H9 (cell line): ENCODE measurements around the gene EGFR. TPM values are rescaled to one million over a fixed set of nuclear protein-coding genes. Genes with fewer than 3 reads are reported as not detected.

ENCODE experiments used
- DNase-seq: peaks from one replicate; pipeline ENCODE4 v3.0.0-alpha.2; 2017
- H2AFZ ChIP-seq: one replicate; pipeline ENCODE4 v1.6.1; 2013; ENCODE audit warnings: mild to moderate bottlenecking, low read length, control low read depth, moderate library complexity
- H2AK5ac ChIP-seq: 2 replicates; pipeline ENCODE4 v1.6.1; 2013; ENCODE audit warnings: low read length, control low read depth, mixed read lengths; ENCODE audit not compliant: insufficient read length
- H2BK120ac ChIP-seq: one replicate; pipeline ENCODE4 v1.6.1; 2013; ENCODE audit warnings: low read depth, mild to moderate bottlenecking, low read length, control low read depth, inconsistent platforms; ENCODE audit not compliant: poor library complexity, severe bottlenecking
- H2BK12ac ChIP-seq: 2 replicates; pipeline ENCODE4 v1.6.1; 2013; ENCODE audit warnings: low read length, control low read depth, mixed read lengths, low read depth; ENCODE audit not compliant: insufficient read length
- H2BK15ac ChIP-seq: 2 replicates; pipeline ENCODE4 v1.6.1; 2013; ENCODE audit warnings: low read depth, low read length, control low read depth
- H2BK20ac ChIP-seq: one replicate; pipeline ENCODE4 v1.6.1; 2013; ENCODE audit warnings: low read depth, mild to moderate bottlenecking, low read length, control low read depth, inconsistent platforms; ENCODE audit not compliant: poor library complexity, severe bottlenecking
- H2BK5ac ChIP-seq: 2 replicates; pipeline ENCODE4 v1.6.1; 2013; ENCODE audit warnings: low read length, control low read depth, mixed read lengths; ENCODE audit not compliant: insufficient read length
- H3K14ac ChIP-seq: 2 replicates; pipeline ENCODE4 v1.6.1; 2013; ENCODE audit warnings: low read length, control low read depth; ENCODE audit not compliant: insufficient read depth
- H3K18ac ChIP-seq: 2 replicates; pipeline ENCODE4 v1.6.1; 2013; ENCODE audit warnings: low read depth, mild to moderate bottlenecking, mixed read lengths, low read length, control low read depth; ENCODE audit not compliant: insufficient read length
- H3K23ac ChIP-seq: 2 replicates; pipeline ENCODE4 v1.6.1; 2013; ENCODE audit warnings: low read length, control low read depth, mixed read lengths, low read depth; ENCODE audit not compliant: insufficient read length
- H3K23me2 ChIP-seq: 2 replicates; pipeline ENCODE4 v1.6.1; 2013; ENCODE audit warnings: low read depth, mild to moderate bottlenecking, mixed read lengths, low read length, control low read depth; ENCODE audit not compliant: insufficient read length, poor library complexity, severe bottlenecking
- H3K27ac ChIP-seq: 2 replicates; pipeline ENCODE4 v1.5.1; 2013; ENCODE audit warnings: low read length, control low read depth, mixed read lengths, low read depth; ENCODE audit not compliant: insufficient read length
- H3K27me3 ChIP-seq: 2 replicates; pipeline ENCODE4 v1.6.1; 2013; ENCODE audit warnings: low read length, control low read depth, inconsistent platforms; ENCODE audit not compliant: insufficient read depth
- H3K4ac ChIP-seq: 2 replicates; pipeline ENCODE4 v1.6.1; 2013; ENCODE audit warnings: low read depth, mild to moderate bottlenecking, control low read depth, inconsistent platforms, low read length, moderate library complexity
- H3K4me1 ChIP-seq: 2 replicates; pipeline ENCODE4 v1.6.1; 2013; ENCODE audit warnings: low read length, control low read depth, inconsistent platforms; ENCODE audit not compliant: insufficient read depth
- H3K4me2 ChIP-seq: 2 replicates; pipeline ENCODE4 v1.6.1; 2013; ENCODE audit warnings: low read length, control low read depth, mixed read lengths; ENCODE audit not compliant: insufficient read length, insufficient read depth
- H3K56ac ChIP-seq: 2 replicates; pipeline ENCODE4 v1.6.1; 2013; ENCODE audit warnings: low read depth, mild to moderate bottlenecking, mixed read lengths, low read length, control low read depth; ENCODE audit not compliant: insufficient read length
- H3K79me1 ChIP-seq: 2 replicates; pipeline ENCODE4 v1.6.1; 2013; ENCODE audit warnings: low read depth, mild to moderate bottlenecking, moderate library complexity, low read length, control low read depth, inconsistent platforms; ENCODE audit not compliant: insufficient read depth, poor library complexity, severe bottlenecking
- H3K79me2 ChIP-seq: 2 replicates; pipeline ENCODE4 v1.6.1; 2013; ENCODE audit warnings: low read length, control low read depth, inconsistent platforms; ENCODE audit not compliant: insufficient read depth
- H3K9ac ChIP-seq: 2 replicates; pipeline ENCODE4 v1.6.1; 2013; ENCODE audit warnings: low read length, control low read depth, mixed read lengths; ENCODE audit not compliant: insufficient read length; ENCODE audit errors: extremely low read depth
- H3K9me3 ChIP-seq: one replicate; pipeline ENCODE4 v1.6.1; 2013; ENCODE audit warnings: low read depth, low read length, inconsistent platforms; ENCODE audit not compliant: control insufficient read depth
- H3T11ph ChIP-seq: one replicate; pipeline ENCODE4 v1.6.1; 2013; ENCODE audit warnings: mild to moderate bottlenecking, low read length, control low read depth, inconsistent platforms
- H4K20me1 ChIP-seq: one replicate; pipeline ENCODE4 v1.6.1; 2013; ENCODE audit not compliant: control insufficient read depth, insufficient read length, insufficient read depth
- H4K5ac ChIP-seq: 2 replicates; pipeline ENCODE4 v1.6.1; 2013; ENCODE audit warnings: low read depth, mild to moderate bottlenecking, mixed read lengths, low read length, control low read depth; ENCODE audit not compliant: insufficient read length
- H4K8ac ChIP-seq: replicated peaks from 2 replicates; pipeline ENCODE4 v1.6.1; 2013; ENCODE audit warnings: low read length, control low read depth, mixed read lengths, low read depth; ENCODE audit not compliant: insufficient read length
- H4K91ac ChIP-seq: 2 replicates; pipeline ENCODE4 v1.6.1; 2013; ENCODE audit warnings: low read depth, mild to moderate bottlenecking, moderate library complexity, mixed read lengths, low read length, control low read depth; ENCODE audit not compliant: insufficient read length
- H3K27ac Mint-ChIP-seq, 3 experiments: 2 replicates in 2 of 3; 3 replicates in 1 of 3; pipeline ENCODE4 v1.8.0; 2020 to 2021; ENCODE audit warnings: mixed read lengths in 3 of 3, mild to moderate bottlenecking in 1 of 3, moderate library complexity in 1 of 3
- H3K27me3 Mint-ChIP-seq: 2 replicates; pipeline ENCODE4 v1.8.0; 2021; ENCODE audit warnings: low read depth, mild to moderate bottlenecking, moderate library complexity, mixed read lengths
- H3K36me3 Mint-ChIP-seq, 3 experiments: 2 replicates in 2 of 3; 3 replicates in 1 of 3; pipeline ENCODE4 v1.8.0; 2020 to 2021; ENCODE audit warnings: low read depth in 3 of 3, mixed read lengths in 3 of 3; ENCODE audit not compliant: insufficient read depth in 1 of 3
- H3K4me1 Mint-ChIP-seq, 2 experiments: 2 replicates each; pipeline ENCODE4 v1.8.0; 2020; ENCODE audit warnings: mixed read lengths in 2 of 2
- H3K4me3 Mint-ChIP-seq, 2 experiments: 2 replicates in 1 of 2; 3 replicates in 1 of 2; pipeline ENCODE4 v1.8.0; 2020 to 2021; ENCODE audit warnings: mild to moderate bottlenecking in 2 of 2, mixed read lengths in 2 of 2, moderate library complexity in 1 of 2
- H3K9me3 Mint-ChIP-seq, 2 experiments: 2 replicates in 1 of 2; 3 replicates in 1 of 2; pipeline ENCODE4 v1.8.0; 2020; ENCODE audit warnings: mild to moderate bottlenecking in 2 of 2, mixed read lengths in 2 of 2, moderate library complexity in 1 of 2
- WGBS: extraction: QIAGEN DNeasy Blood & Tissue Kit; methylation state at CpG from one replicate; pipeline ENCODE4 v1.1.7; 2013; ENCODE audit warnings: missing lambda C conversion rate, low lambda C conversion rate, mixed read lengths; ENCODE audit not compliant: insufficient read length; ENCODE audit errors: extremely low coverage; 5-methylcytosine and 5-hydroxymethylcytosine counted together
- total RNA-seq: library from RNA; stranded (reverse); gene quantifications from 2 replicates; pipeline ENCODE4 v1.2.1, GENCODE V29; 2021
- TF ChIP-seq, protein P1 (sequence below): fragments of 200-600 bp; sonication (generic); conservative IDR thresholded peaks from 3 replicates; pipeline ENCODE4 v1.8.0; 2021; ENCODE audit warnings: antibody characterized with exemption, mild to moderate bottlenecking

The EGFR gene
- total RNA-seq, 1 experiment from 2014 or later = 3.3 TPM

DNA sequence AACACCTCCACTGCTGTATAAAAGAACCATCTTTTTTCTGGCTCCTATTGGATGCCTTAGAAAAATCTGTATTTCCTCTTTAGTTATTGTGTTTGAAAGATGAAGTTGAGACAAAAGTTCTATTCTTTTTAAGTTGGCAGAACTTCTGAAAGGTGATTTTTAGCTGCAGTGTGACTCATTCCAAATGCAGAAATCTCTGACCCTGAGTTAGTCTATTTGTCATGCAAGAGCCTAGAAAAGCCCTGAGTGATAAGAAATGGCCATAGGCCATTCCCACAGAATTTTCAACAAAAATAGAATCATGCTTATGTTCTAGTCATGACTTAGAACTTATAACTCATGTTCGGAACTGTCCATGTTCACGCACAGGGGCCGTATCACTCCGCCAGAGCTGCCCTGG lies 89.1 kb downstream of the EGFR start:
- Histone ChIP-seq H4K8ac (no peak overlapping the region), H3K79me1 (no peaks in the 10 kb centered on the region), H2BK15ac (no peak overlapping the region), H2BK120ac (no peak overlapping the region), H3K4me2 (no peak overlapping the region), H3K9ac (no peak overlapping the region), H3K56ac (no peak overlapping the region), H2AFZ (no peak overlapping the region), H3K23ac (no peak overlapping the region), H3K79me2 (no peaks in the 10 kb centered on the region), H3K18ac (no peak overlapping the region), H4K20me1 (no peaks in the 10 kb centered on the region), H4K5ac (no peak overlapping the region), H3K23me2 (no peaks in the 10 kb centered on the region), H2BK5ac (no peak overlapping the region), H2AK5ac (no peak overlapping the region), H3T11ph (no peak overlapping the region), H3K9me3 (no peaks in the 10 kb centered on the region), H3K27ac (no peak overlapping the region), H2BK12ac (no peak overlapping the region), H2BK20ac (no peak overlapping the region), H3K4me1 (peaks cover 4% of the 10 kb centered on the region; the same call in 1 of the 2 replicates), H3K27me3 (no peaks in the 10 kb centered on the region), H3K14ac (no peak overlapping the region), H3K4ac (no peak overlapping the region), H4K91ac (no peak overlapping the region)
- Mint-ChIP-seq H3K27ac (no peak overlapping the region), H3K4me1 (peaks cover 24 to 31% of the 10 kb centered on the region in 2 experiments), H3K36me3 (no peaks in the 10 kb centered on the region), H3K4me3 (no peak overlapping the region), H3K27me3 (peaks cover 2% of the 10 kb centered on the region), H3K9me3 (no peaks in the 10 kb centered on the region)
- no CpG with 5 or more reads among the region's 4 CpGs for WGBS
- no peak for DNase-seq
- TF ChIP-seq, protein P1, sequence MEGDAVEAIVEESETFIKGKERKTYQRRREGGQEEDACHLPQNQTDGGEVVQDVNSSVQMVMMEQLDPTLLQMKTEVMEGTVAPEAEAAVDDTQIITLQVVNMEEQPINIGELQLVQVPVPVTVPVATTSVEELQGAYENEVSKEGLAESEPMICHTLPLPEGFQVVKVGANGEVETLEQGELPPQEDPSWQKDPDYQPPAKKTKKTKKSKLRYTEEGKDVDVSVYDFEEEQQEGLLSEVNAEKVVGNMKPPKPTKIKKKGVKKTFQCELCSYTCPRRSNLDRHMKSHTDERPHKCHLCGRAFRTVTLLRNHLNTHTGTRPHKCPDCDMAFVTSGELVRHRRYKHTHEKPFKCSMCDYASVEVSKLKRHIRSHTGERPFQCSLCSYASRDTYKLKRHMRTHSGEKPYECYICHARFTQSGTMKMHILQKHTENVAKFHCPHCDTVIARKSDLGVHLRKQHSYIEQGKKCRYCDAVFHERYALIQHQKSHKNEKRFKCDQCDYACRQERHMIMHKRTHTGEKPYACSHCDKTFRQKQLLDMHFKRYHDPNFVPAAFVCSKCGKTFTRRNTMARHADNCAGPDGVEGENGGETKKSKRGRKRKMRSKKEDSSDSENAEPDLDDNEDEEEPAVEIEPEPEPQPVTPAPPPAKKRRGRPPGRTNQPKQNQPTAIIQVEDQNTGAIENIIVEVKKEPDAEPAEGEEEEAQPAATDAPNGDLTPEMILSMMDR = no peak
